NCI-H1417 (cell line): Measurements from ENCODE around the gene NREP.

Source experiments
- DNase-seq, 3 experiments: peaks; one replicate each; lab custom pipeline; 2025; lab: John Stamatoyannopoulos, UW

The NREP gene

GRCh38 chr5:111697215-111697614 is 59.8 kb downstream of the NREP start:
- peak; percentile 18 to 83 (median 68) for DNase-seq

GRCh38 chr5:111695991-111696390 is 61.0 kb downstream of the NREP start:
- no peak for DNase-seq

GRCh38 chr5:111694133-111694532 is 62.9 kb downstream of the NREP start:
- DNase-seq: no peak

- DNase-seq: no peak
These were observed 65.1 kb downstream of the NREP start for GRCh38 chr5:111691914-111692313.

- DNase-seq: no peak
These were observed 65.5 kb downstream of the NREP start for GRCh38 chr5:111691508-111691907.

GRCh38 chr5:111689357-111689935 is 67.5 kb downstream of the NREP start:
- DNase-seq: no peak

- DNase-seq: peak in 2 of 3 experiments; percentile 5 to 26
These were observed 71.0 kb downstream of the NREP start for GRCh38 chr5:111685969-111686368.

- DNase-seq: no peak
These were observed 74.4 kb downstream of the NREP start for GRCh38 chr5:111682641-111683040.

GRCh38 chr5:111682121-111682520 is 74.9 kb downstream of the NREP start:
- DNase-seq: no peak

- DNase-seq: no peak
These were observed 75.4 kb downstream of the NREP start for GRCh38 chr5:111681414-111682120.

- DNase-seq: peak in 2 of 3 experiments; percentile 44 to 76
These were observed 76.1 kb downstream of the NREP start for GRCh38 chr5:111680737-111681413.

- DNase-seq: no peak
These were observed 77.4 kb downstream of the NREP start for GRCh38 chr5:111679611-111680010.
